HEK293 (cell line): Measurements from ENCODE around the gene GBF1.

Source experiments
- CTCF ChIA-PET: fragments of 350-600 bp; formaldehyde crosslinking; extraction: SDS; loops from one replicate; lab custom pipeline; 2021; ENCODE audit warnings: antibody characterized with exemption; lab: Yijun Ruan, JAX
- POLR2A ChIA-PET: fragments of 300-600 bp; formaldehyde crosslinking; extraction: SDS; loops from one replicate; lab custom pipeline; 2020; ENCODE audit warnings: antibody characterized with exemption, inconsistent platforms; lab: Yijun Ruan, JAX
- H3K27ac ChIP-seq: fragments of 200-500 bp; sonication (Bioruptor generic); 2 replicates; pipeline ENCODE4 v1.5.1; 2014; ENCODE audit warnings: low read depth, low read length, control low read depth, inconsistent platforms; ENCODE audit errors: extremely low read depth
- H3K36me3 ChIP-seq, 2 experiments: fragments of 200-500 bp in 1 of 2; sonication (Bioruptor generic) in 1 of 2; 1 replicate in 1 of 2; 2 replicates in 1 of 2; pipeline ENCODE4 v1.5.1; 2014 to 2017; ENCODE audit warnings: inconsistent platforms in 2 of 2, low read length in 2 of 2; ENCODE audit not compliant: control insufficient read depth in 2 of 2, insufficient read depth in 1 of 2
- H3K4me1 ChIP-seq: fragments of 200-500 bp; sonication (Bioruptor generic); 2 replicates; pipeline ENCODE4 v1.5.1; 2014; ENCODE audit warnings: mild to moderate bottlenecking, low read length, inconsistent platforms; ENCODE audit not compliant: control insufficient read depth, insufficient read depth
- H3K4me3 ChIP-seq: 2 replicates; pipeline ENCODE4 v1.5.1; 2011; ENCODE audit warnings: low read depth, mild to moderate bottlenecking, control low read depth, low read length, moderate library complexity
- H3K9me3 ChIP-seq: fragments of 200-500 bp; sonication (Bioruptor generic); 2 replicates; pipeline ENCODE4 v1.5.1; 2014; ENCODE audit warnings: low read depth, low read length, inconsistent platforms; ENCODE audit not compliant: control insufficient read depth, insufficient read depth
- HOXA7 ChIP-seq: sonication (generic); formaldehyde crosslinking; IDR thresholded peaks from 2 replicates; pipeline ENCODE4 v1.8.1; 2022; ENCODE audit warnings: missing genetic modification reagents, borderline replicate concordance
- KLF17 ChIP-seq: fragments of 450-650 bp; formaldehyde crosslinking; IDR thresholded peaks from 2 replicates; pipeline ENCODE4 v1.5.1; 2016; ENCODE audit warnings: missing biosample characterization, missing genetic modification characterization
- KLF9 ChIP-seq: fragments of 450-650 bp; formaldehyde crosslinking; IDR thresholded peaks from 2 replicates; pipeline ENCODE4 v1.5.1; 2016; ENCODE audit warnings: missing biosample characterization, missing genetic modification characterization, low read depth
- MZF1 ChIP-seq: fragments of 450-650 bp; formaldehyde crosslinking; IDR thresholded peaks from 2 replicates; pipeline ENCODE4 v1.5.1; 2017; ENCODE audit warnings: missing biosample characterization, missing genetic modification characterization, borderline replicate concordance
- PRDM10 ChIP-seq: fragments of 450-650 bp; formaldehyde crosslinking; IDR thresholded peaks from 2 replicates; pipeline ENCODE4 v1.5.1; 2016; ENCODE audit warnings: missing biosample characterization, missing genetic modification characterization
- SALL2 ChIP-seq: fragments of 450-650 bp; formaldehyde crosslinking; IDR thresholded peaks from 2 replicates; pipeline ENCODE4 v1.5.0; 2017; ENCODE audit warnings: missing biosample characterization, mild to moderate bottlenecking, missing genetic modification characterization, borderline replicate concordance
- ZNF132 ChIP-seq: fragments of 450-650 bp; formaldehyde crosslinking; IDR thresholded peaks from 2 replicates; pipeline ENCODE4 v1.5.1; 2017; ENCODE audit warnings: missing biosample characterization, missing genetic modification characterization, borderline replicate concordance
- ZNF169 ChIP-seq: fragments of 450-650 bp; formaldehyde crosslinking; IDR thresholded peaks from 2 replicates; pipeline ENCODE4 v1.5.1; 2016; ENCODE audit warnings: missing biosample characterization, missing genetic modification characterization
- ZNF18 ChIP-seq: fragments of 450-650 bp; formaldehyde crosslinking; IDR thresholded peaks from 2 replicates; pipeline ENCODE4 v1.5.1; 2016; ENCODE audit warnings: missing biosample characterization, missing genetic modification characterization
- ZNF221 ChIP-seq: fragments of 450-650 bp; formaldehyde crosslinking; IDR thresholded peaks from 2 replicates; pipeline ENCODE4 v1.5.1; 2017; ENCODE audit warnings: missing biosample characterization, missing genetic modification characterization, borderline replicate concordance
- ZNF292 ChIP-seq: fragments of 450-650 bp; formaldehyde crosslinking; IDR thresholded peaks from 2 replicates; pipeline ENCODE4 v1.5.1; 2016; ENCODE audit warnings: low read depth, missing biosample characterization, missing genetic modification characterization, borderline replicate concordance
- ZNF488 ChIP-seq: fragments of 450-650 bp; formaldehyde crosslinking; IDR thresholded peaks from 2 replicates; pipeline ENCODE4 v1.5.1; 2016; ENCODE audit warnings: missing biosample characterization, missing genetic modification characterization
- ZNF629 ChIP-seq: fragments of 450-650 bp; formaldehyde crosslinking; IDR thresholded peaks from 2 replicates; pipeline ENCODE4 v1.5.1; 2017; ENCODE audit warnings: missing biosample characterization, missing genetic modification characterization
- ZNF747 ChIP-seq: fragments of 450-650 bp; formaldehyde crosslinking; IDR thresholded peaks from 2 replicates; pipeline ENCODE4 v1.5.1; 2016; ENCODE audit warnings: missing biosample characterization, missing genetic modification characterization
- TF ChIP-seq, protein P1 (sequence below): fragments of 450-650 bp; formaldehyde crosslinking; IDR thresholded peaks from 2 replicates; pipeline ENCODE4 v1.5.1; 2016; ENCODE audit warnings: missing biosample characterization, missing genetic modification characterization, low read depth
- TF ChIP-seq, protein P2 (sequence below): fragments of 450-650 bp; IDR thresholded peaks from 2 replicates; pipeline ENCODE4 v1.5.1; 2018; ENCODE audit warnings: missing biosample characterization, missing genetic modification characterization
- TF ChIP-seq, protein P3 (sequence below): fragments of 450-650 bp; formaldehyde crosslinking; conservative IDR thresholded peaks from 2 replicates; pipeline ENCODE4 v1.5.1; 2016; ENCODE audit warnings: low read depth, missing biosample characterization, missing genetic modification characterization
- TF ChIP-seq, protein P4 (sequence below): fragments of 450-650 bp; formaldehyde crosslinking; IDR thresholded peaks from 2 replicates; pipeline ENCODE4 v1.5.1; 2017; ENCODE audit warnings: missing biosample characterization, missing genetic modification characterization

GBF1 gene

GRCh38 chr10:102399217-102400021 lies 154.1 kb downstream of the GBF1 start:
- H3K4me1 ChIP-seq: peaks cover 5% of the 10 kb centered on the region; the same call in 1 of the 2 replicates
- H3K36me3 ChIP-seq: peaks cover 0 to 24% of the 10 kb centered on the region in 2 experiments; a peak in 1 of 3 replicates
- POLR2A ChIA-PET: interaction anchor here (0.7 to 1.1 kb wide), 5 partner anchors 11 to 455 kb away, joined by 3 to 5 read pairs (median 5); partner anchors contain the start of genes CUEDC2 and FBXL15
- peak overlapping the region; percentile 74; the same call in 1 of the 2 replicates for H3K27ac ChIP-seq
- peak overlapping the region; percentile 57 for H3K4me3 ChIP-seq
- CTCF ChIA-PET: interaction anchor here (0.5 to 5.7 kb wide), 40 partner anchors 8 to 709 kb away, joined by 3 to 60 read pairs (median 4); partner anchors contain the start of genes C10orf95, FBXL15, GBF1 and NPM3
- H3K9me3 ChIP-seq: no peaks in the 10 kb centered on the region
- TF ChIP-seq, protein P1, sequence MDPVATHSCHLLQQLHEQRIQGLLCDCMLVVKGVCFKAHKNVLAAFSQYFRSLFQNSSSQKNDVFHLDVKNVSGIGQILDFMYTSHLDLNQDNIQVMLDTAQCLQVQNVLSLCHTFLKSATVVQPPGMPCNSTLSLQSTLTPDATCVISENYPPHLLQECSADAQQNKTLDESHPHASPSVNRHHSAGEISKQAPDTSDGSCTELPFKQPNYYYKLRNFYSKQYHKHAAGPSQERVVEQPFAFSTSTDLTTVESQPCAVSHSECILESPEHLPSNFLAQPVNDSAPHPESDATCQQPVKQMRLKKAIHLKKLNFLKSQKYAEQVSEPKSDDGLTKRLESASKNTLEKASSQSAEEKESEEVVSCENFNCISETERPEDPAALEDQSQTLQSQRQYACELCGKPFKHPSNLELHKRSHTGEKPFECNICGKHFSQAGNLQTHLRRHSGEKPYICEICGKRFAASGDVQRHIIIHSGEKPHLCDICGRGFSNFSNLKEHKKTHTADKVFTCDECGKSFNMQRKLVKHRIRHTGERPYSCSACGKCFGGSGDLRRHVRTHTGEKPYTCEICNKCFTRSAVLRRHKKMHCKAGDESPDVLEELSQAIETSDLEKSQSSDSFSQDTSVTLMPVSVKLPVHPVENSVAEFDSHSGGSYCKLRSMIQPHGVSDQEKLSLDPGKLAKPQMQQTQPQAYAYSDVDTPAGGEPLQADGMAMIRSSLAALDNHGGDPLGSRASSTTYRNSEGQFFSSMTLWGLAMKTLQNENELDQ (tag by site-specific recombination): no peak
- TF ChIP-seq MZF1 (tag by site-specific recombination) (no peak), ZNF132 (tag by site-specific recombination) (no peak), ZNF747 (tag by site-specific recombination) (no peak), KLF9 (tag by site-specific recombination) (peak; percentile 91), SALL2 (tag by site-specific recombination) (no peak), ZNF488 (tag by site-specific recombination) (no peak), ZNF169 (tag by site-specific recombination) (no peak), ZNF221 (tag by site-specific recombination) (no peak), ZNF292 (tag by site-specific recombination) (no peak), ZNF629 (tag by site-specific recombination) (peak; percentile 94), HOXA7 (no peak), PRDM10 (tag by site-specific recombination) (peak; percentile 37; the same call in 1 of the 2 replicates), KLF17 (tag by site-specific recombination) (peak; percentile 98), ZNF18 (tag by site-specific recombination) (0 out of 2 replicates have a peak, but pooled peaks have one; percentile 17)
- TF ChIP-seq, protein P2, sequence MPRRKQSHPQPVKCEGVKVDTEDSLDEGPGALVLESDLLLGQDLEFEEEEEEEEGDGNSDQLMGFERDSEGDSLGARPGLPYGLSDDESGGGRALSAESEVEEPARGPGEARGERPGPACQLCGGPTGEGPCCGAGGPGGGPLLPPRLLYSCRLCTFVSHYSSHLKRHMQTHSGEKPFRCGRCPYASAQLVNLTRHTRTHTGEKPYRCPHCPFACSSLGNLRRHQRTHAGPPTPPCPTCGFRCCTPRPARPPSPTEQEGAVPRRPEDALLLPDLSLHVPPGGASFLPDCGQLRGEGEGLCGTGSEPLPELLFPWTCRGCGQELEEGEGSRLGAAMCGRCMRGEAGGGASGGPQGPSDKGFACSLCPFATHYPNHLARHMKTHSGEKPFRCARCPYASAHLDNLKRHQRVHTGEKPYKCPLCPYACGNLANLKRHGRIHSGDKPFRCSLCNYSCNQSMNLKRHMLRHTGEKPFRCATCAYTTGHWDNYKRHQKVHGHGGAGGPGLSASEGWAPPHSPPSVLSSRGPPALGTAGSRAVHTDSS: no peak
- TF ChIP-seq, protein P3, sequence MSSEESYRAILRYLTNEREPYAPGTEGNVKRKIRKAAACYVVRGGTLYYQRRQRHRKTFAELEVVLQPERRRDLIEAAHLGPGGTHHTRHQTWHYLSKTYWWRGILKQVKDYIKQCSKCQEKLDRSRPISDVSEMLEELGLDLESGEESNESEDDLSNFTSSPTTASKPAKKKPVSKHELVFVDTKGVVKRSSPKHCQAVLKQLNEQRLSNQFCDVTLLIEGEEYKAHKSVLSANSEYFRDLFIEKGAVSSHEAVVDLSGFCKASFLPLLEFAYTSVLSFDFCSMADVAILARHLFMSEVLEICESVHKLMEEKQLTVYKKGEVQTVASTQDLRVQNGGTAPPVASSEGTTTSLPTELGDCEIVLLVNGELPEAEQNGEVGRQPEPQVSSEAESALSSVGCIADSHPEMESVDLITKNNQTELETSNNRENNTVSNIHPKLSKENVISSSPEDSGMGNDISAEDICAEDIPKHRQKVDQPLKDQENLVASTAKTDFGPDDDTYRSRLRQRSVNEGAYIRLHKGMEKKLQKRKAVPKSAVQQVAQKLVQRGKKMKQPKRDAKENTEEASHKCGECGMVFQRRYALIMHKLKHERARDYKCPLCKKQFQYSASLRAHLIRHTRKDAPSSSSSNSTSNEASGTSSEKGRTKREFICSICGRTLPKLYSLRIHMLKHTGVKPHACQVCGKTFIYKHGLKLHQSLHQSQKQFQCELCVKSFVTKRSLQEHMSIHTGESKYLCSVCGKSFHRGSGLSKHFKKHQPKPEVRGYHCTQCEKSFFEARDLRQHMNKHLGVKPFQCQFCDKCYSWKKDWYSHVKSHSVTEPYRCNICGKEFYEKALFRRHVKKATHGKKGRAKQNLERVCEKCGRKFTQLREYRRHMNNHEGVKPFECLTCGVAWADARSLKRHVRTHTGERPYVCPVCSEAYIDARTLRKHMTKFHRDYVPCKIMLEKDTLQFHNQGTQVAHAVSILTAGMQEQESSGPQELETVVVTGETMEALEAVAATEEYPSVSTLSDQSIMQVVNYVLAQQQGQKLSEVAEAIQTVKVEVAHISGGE (tag by site-specific recombination): no peak; the same call in none of the 2 replicates
- TF ChIP-seq, protein P4, sequence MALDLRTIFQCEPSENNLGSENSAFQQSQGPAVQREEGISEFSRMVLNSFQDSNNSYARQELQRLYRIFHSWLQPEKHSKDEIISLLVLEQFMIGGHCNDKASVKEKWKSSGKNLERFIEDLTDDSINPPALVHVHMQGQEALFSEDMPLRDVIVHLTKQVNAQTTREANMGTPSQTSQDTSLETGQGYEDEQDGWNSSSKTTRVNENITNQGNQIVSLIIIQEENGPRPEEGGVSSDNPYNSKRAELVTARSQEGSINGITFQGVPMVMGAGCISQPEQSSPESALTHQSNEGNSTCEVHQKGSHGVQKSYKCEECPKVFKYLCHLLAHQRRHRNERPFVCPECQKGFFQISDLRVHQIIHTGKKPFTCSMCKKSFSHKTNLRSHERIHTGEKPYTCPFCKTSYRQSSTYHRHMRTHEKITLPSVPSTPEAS (tag by site-specific recombination): peak; percentile 14; the same call in 1 of the 2 replicates
